Adipose tissue (tissue), 3 donors: ENCODE data around the gene AMMECR1L. TPM values are rescaled to one million over a fixed set of nuclear protein-coding genes. Genes with fewer than 3 reads are reported as not detected.
"Not testable (repeated sequence)": the region's sequence is repeated elsewhere in the genome, so short reads cannot be mapped to it uniquely, and the experiment has no call there.

ENCODE experiments used
- H3K27ac ChIP-seq: one replicate; pipeline ENCODE4 v1.5.1; 2013; ENCODE audit warnings: low read depth, low read length
- WGBS, 3 donors: extraction: QIAGEN DNeasy Blood & Tissue Kit; methylation state at CpG; one replicate each; pipeline ENCODE4 v1.1.7; 2013; 5-methylcytosine and 5-hydroxymethylcytosine counted together
- polyA plus RNA-seq, 3 donors: library from polyadenylated mRNA; stranded (reverse); fragments of 200-250 nt; gene quantifications; one replicate each; pipeline ENCODE4 v1.2.3, GENCODE V29; 2013
- donor health status: healthy with polysubstance abuse.
- donor health status: Bipolar disorder and iron deficiency.
- donor health status: healthy.

Gene AMMECR1L
- polyA plus RNA-seq, 3 donors, result 5.7 to 15.4 (median 9.9) TPM

- not testable (repeated sequence) for H3K27ac ChIP-seq
- 92 to 97% (median 96%) methylated on average over 7 of the region's 7 CpGs for WGBS, 3 donors
Measured at GRCh38 chr2:127890756-127891155, 5.0 kb upstream of the AMMECR1L start.

- H3K27ac ChIP-seq, result no peak overlapping the region
- 95 to 100% (median 98%) methylated on average over 1 of the region's 1 CpG for WGBS, 3 donors
Measured at GRCh38 chr2:127888772-127889171, 3.0 kb upstream of the AMMECR1L start.

- H3K27ac ChIP-seq, result no peak overlapping the region
- 23 to 41% (median 37%) methylated on average over 1 of the region's 1 CpG for whole genome bisulfite sequencing, 3 donors
Measured at GRCh38 chr2:127887776-127888130, 2.0 kb upstream of the AMMECR1L start.

GRCh38 chr2:127887082-127887775 lies 1.5 kb upstream of the AMMECR1L start:
- 21 to 39% (median 35%) methylated on average over 8 of the region's 8 CpGs for WGBS, 3 donors

DNA sequence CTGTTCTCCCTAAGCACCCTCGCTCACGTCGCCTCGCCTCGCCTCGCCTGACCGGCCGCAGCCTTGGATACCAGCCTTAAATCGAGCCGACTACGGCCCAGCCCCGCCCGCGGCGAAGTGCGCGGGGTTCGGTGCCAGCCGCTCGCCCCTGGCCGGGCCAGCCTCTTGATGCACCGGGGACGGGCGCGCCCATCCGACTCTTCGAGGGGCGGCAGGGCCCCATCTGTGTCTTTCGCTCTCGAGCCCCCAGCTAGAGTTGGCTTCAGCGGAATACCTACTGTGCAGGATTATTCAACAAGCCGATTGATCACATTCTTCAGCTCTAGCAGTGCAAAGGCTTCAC lies 808 bp upstream of the AMMECR1L start:
- 0 to 2% (median 0%) methylated on average over 18 to 24 of the region's 32 CpGs for WGBS, 3 donors
- not testable (repeated sequence) for H3K27ac ChIP-seq

More at GRCh38 chr2:127887082-127887775, 1.5 kb upstream of the AMMECR1L start:
- H3K27ac ChIP-seq, result no peak overlapping the region

DNA sequence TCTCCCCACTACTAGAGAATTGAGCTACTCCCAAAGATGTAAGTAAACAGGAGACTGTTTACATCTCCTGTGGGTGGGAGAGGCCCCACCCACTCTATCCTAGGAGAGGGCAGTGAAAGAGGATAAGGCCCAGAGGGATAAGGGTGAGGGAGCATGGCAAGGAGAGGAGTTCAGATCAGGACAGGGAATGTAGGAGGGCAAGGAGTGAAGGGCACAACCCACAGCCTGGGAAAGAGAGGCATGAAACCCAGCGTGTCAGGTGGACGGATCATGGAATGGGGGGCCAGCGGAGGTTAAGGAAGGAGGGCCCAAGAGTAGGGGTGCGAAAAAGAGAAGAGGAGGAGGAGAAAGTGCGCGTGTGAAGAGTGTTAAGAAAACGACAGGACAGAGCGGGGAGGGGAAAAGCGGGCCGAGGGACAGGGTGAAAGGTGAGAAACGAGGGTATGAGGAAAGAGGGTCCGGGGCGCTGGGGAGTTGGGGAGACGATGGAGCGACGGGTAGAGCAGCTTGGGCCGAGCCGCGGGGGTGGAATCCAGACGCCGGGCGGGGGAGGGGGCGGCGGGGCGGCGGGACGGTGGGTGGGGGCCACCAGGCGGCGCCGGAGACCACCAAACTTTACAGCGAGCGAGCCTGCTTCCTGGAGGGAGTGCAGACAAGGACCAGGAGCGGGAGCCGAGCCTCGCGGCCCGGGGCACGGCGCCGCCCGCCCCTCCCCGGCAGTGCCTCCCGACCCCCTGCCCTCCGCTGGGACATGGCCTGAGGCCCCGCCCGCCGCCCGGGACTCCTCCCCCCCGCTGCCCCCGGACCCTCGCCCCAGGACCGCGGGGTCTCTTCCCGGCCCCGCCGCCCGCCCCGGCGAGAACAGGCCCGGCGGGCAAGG lies 655 bp downstream of the AMMECR1L start:
- 0 to 1% (median 0%) methylated on average over 12 to 33 of the region's 61 CpGs for WGBS, 3 donors

DNA sequence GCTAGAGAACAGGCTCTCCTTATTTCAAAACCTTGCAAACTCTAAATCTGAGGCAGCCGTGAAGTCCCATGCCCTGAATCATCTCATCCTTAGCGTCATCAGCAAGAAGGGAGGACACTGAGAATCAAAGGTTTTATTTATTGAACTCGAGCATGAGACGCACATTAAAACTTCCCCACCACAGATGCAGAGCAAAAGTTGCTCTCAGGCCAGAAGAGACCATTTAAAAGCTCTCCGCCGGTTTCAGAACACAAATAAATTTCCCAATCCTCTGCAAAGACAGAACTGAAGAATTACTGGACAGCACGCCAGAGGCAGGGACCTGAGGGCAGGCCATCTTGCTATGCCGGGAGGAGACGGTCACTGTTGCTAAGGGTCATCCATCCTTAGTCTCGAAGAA lies 1.3 kb downstream of the AMMECR1L start:
- H3K27ac ChIP-seq, result no peak overlapping the region
- WGBS, 3 donors, result 25 to 35% (median 33%) methylated on average over 10 of the region's 10 CpGs

More for the DNA sequence above, 655 bp downstream of the AMMECR1L start:
- not testable (repeated sequence) for H3K27ac ChIP-seq

- 91 to 97% (median 92%) methylated on average over 5 of the region's 5 CpGs for WGBS, 3 donors
- no peak overlapping the region for H3K27ac ChIP-seq
Measured at GRCh38 chr2:127879899-127880298, 5.9 kb downstream of the AMMECR1L start.

DNA sequence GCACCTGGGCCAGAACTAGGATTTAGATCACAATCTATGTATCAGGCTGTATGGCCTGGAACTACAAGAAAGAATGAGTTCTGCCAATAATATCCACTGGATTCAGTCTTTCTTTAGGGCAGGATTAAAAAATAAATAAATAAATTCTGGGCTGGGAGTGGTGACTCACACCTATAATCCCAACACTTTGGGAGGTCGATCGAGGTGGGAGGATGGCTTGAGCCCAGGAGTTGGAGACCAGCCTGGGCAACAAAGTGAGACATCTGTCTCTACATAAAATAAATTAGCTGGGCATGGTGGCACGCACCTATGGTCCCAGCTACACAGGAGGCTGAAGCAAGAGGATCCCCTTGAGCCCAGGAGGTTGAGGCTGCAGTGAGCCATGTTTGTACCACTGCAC lies 8.1 kb downstream of the AMMECR1L start:
- 92 to 97% (median 95%) methylated on average over 3 of the region's 3 CpGs for WGBS, 3 donors
- no peak overlapping the region for H3K27ac ChIP-seq

DNA sequence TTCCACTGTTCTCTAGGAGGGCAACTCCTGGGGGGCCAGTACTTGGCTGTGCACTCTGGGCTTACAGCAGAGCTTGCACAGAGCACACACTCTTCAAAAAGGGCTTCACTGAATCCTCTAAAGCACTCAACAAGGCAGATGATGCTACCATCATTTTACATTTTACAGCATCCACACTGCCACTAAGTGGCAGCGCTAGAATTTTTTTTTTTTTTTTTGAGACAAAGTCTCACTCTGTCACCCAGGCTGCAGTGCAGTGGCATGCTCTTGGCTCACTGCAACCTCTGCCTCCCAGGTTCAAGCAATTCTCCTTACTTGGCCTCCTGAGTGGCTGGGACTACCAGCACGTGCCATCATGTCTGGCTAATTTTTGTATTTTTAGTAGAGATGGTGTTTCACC lies 8.6 kb downstream of the AMMECR1L start:
- WGBS, 3 donors, result 93 to 100% (median 94%) methylated on average over 2 of the region's 2 CpGs
- no peak overlapping the region for H3K27ac ChIP-seq

GRCh38 chr2:127874378-127875269 lies 11.1 kb downstream of the AMMECR1L start:
- no peak overlapping the region for H3K27ac ChIP-seq
- 59 to 82% (median 66%) methylated on average over 7 of the region's 7 CpGs for WGBS, 3 donors

DNA sequence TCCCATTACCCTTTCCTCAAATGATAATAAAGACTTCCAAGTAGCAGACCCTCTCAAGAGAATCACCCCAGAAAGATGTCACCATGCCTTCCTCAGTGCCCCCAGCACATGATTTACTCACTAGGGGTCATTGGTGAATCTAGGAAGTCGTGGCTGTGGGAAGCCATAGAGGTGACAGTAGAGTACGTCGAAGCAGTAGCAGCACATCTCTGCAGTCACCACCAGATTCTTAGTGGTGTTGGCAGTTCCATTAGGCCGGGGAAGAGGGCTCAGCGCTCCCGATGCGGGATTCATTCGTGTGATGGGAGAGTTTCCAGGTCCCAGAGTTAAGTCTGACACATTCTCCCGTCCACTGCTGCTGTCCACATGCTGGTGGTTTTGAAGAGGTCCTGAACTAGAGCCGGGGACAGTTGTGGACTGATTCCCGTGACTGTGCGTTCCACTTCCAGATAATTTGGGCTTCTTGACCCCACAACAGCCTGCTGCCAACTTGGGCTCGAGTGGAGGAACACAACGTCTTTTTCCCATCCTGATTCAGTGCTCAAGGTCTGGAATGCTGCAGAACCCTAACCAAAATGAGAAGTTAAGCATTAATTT lies 12.0 kb downstream of the AMMECR1L start:
- WGBS, 3 donors, result 82 to 85% (median 82%) methylated on average over 14 of the region's 14 CpGs
- no peak overlapping the region for H3K27ac ChIP-seq

GRCh38 chr2:127872354-127872753 lies 13.4 kb downstream of the AMMECR1L start:
- no peak overlapping the region for H3K27ac ChIP-seq

GRCh38 chr2:127865926-127866325 lies 19.8 kb downstream of the AMMECR1L start:
- H3K27ac ChIP-seq, result no peak overlapping the region

- 65 to 77% (median 67%) methylated on average over 11 of the region's 11 CpGs for WGBS, 3 donors
- H3K27ac ChIP-seq, result no peak overlapping the region
Measured at GRCh38 chr2:127864877-127865276, 20.9 kb downstream of the AMMECR1L start.

GRCh38 chr2:127862228-127862627 lies 23.5 kb downstream of the AMMECR1L start:
- H3K27ac ChIP-seq, result no peak overlapping the region
- 89 to 93% (median 90%) methylated on average over 15 of the region's 15 CpGs for WGBS, 3 donors

DNA sequence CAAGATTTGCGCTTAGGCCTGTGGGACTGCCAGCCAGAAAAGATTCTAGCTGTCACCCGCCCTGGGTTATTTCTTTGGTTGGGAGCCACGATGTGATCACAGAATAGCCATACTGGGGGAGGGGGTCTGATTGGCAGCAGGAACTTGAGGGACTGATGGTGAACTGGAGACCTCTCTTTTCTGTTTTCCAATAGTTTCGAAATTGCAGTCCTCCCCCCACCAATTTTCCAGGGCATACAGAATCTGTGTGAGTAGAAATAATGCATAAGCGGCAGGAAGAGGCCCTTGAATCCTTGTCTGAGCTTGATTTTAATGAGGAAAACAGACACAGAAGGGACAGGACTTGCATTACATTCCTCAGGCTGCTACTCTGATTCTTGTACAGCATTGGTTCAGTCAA lies 25.6 kb downstream of the AMMECR1L start:
- WGBS, 3 donors, result 23 to 52% (median 46%) methylated on average over 5 of the region's 5 CpGs
- H3K27ac ChIP-seq, result no peak overlapping the region

- no peak overlapping the region for H3K27ac ChIP-seq
- 8 to 17% (median 14%) methylated on average over 8 of the region's 8 CpGs for WGBS, 3 donors
Measured at GRCh38 chr2:127859712-127860085, 26.1 kb downstream of the AMMECR1L start.
